SKM-1 (cell line): Measurements from ENCODE around the gene NPSR1.
"Not testable (repeated sequence)": the region's sequence is repeated elsewhere in the genome, so short reads cannot be mapped to it uniquely, and the experiment has no call there.

Experiments used
- DNase-seq: peaks from one replicate; lab custom pipeline; 2025; ENCODE audit not compliant: unreplicated experiment; lab: John Stamatoyannopoulos, UW

NPSR1 gene

GRCh38 chr7:34756691-34757090, 98.7 kb downstream of the NPSR1 start:
- no peak for DNase-seq

- DNase-seq: no peak
Measured at GRCh38 chr7:34757570-34758110, 99.6 kb downstream of the NPSR1 start.

- peak; percentile 51 for DNase-seq
Measured at GRCh38 chr7:34758111-34758601, 100.1 kb downstream of the NPSR1 start.

- DNase-seq: no peak
Measured at GRCh38 chr7:34759477-34760125, 101.6 kb downstream of the NPSR1 start.

- no peak for DNase-seq
Measured at GRCh38 chr7:34760271-34760670, 102.3 kb downstream of the NPSR1 start.

- no peak for DNase-seq
Measured at GRCh38 chr7:34761206-34761605, 103.2 kb downstream of the NPSR1 start.

- peak; percentile 19 for DNase-seq
Measured at GRCh38 chr7:34761627-34762026, 103.6 kb downstream of the NPSR1 start.

- no peak for DNase-seq
Measured at GRCh38 chr7:34762764-34763163, 104.7 kb downstream of the NPSR1 start.

- no peak for DNase-seq
Measured at GRCh38 chr7:34772296-34772938, 114.4 kb downstream of the NPSR1 start.

GRCh38 chr7:34776748-34777358, 118.8 kb downstream of the NPSR1 start:
- no peak for DNase-seq

GRCh38 chr7:34780546-34780945, 122.5 kb downstream of the NPSR1 start:
- no peak for DNase-seq

GRCh38 chr7:34787586-34787985, 129.6 kb downstream of the NPSR1 start:
- no peak for DNase-seq

GRCh38 chr7:34806831-34807230, 148.8 kb downstream of the NPSR1 start:
- no peak for DNase-seq

- no peak for DNase-seq
Measured at GRCh38 chr7:34807548-34808340, 149.7 kb downstream of the NPSR1 start.

- DNase-seq: not testable (repeated sequence)
Measured at GRCh38 chr7:34814203-34814842, 156.3 kb downstream of the NPSR1 start.

- DNase-seq: no peak
Measured at GRCh38 chr7:34821932-34822558, 164.0 kb downstream of the NPSR1 start.

- peak; percentile 10 for DNase-seq
Measured at GRCh38 chr7:34823650-34824258, 165.7 kb downstream of the NPSR1 start.

GRCh38 chr7:34825221-34825620, 167.2 kb downstream of the NPSR1 start:
- DNase-seq: no peak

GRCh38 chr7:34830390-34830789, 172.4 kb downstream of the NPSR1 start:
- DNase-seq: no peak

GRCh38 chr7:34831436-34831835, 173.4 kb downstream of the NPSR1 start:
- no peak for DNase-seq
